GM23338 (cell line): Measurements from ENCODE around the gene SV2C.

Experiments
- CREB1 ChIP-seq: fragments of 250-450 bp; sonication (Bioruptor Pico); IDR thresholded peaks from 2 replicates; pipeline ENCODE4 v1.5.0; 2020; ENCODE audit warnings: low read depth, mild to moderate bottlenecking, moderate library complexity
- ETS1 ChIP-seq: IDR thresholded peaks from 2 replicates; pipeline ENCODE4 v1.6.1; 2016; ENCODE audit warnings: antibody characterized with exemption
- EZH2 ChIP-seq: fragments of 200-600 bp; sonication (generic); IDR thresholded peaks from one replicate; pipeline ENCODE4 v1.8.0; 2017; ENCODE audit warnings: antibody characterized with exemption, mild to moderate bottlenecking, low read depth; ENCODE audit not compliant: unreplicated experiment
- EZH2phosphoT487 ChIP-seq: fragments of 200-600 bp; sonication (generic); IDR thresholded peaks from one replicate; pipeline ENCODE4 v1.8.1; 2018; ENCODE audit warnings: antibody characterized with exemption; ENCODE audit not compliant: unreplicated experiment
- JUNB ChIP-seq: IDR thresholded peaks from one replicate; pipeline ENCODE4 v1.6.1; 2016; ENCODE audit warnings: antibody characterized with exemption; ENCODE audit not compliant: unreplicated experiment
- POLR2AphosphoS5 ChIP-seq: IDR thresholded peaks from 2 replicates; pipeline ENCODE4 v1.6.1; 2016; ENCODE audit warnings: antibody characterized with exemption, low read depth
- STAT1 ChIP-seq: IDR thresholded peaks from one replicate; pipeline ENCODE4 v1.6.1; 2016; ENCODE audit warnings: antibody characterized with exemption; ENCODE audit not compliant: unreplicated experiment
- ZNF331 ChIP-seq: fragments of 250-450 bp; sonication (Bioruptor Pico); IDR thresholded peaks from 2 replicates; pipeline ENCODE4 v1.5.0; 2020; ENCODE audit warnings: low read depth, mild to moderate bottlenecking, moderate library complexity
- TF ChIP-seq, protein P1 (sequence below), 2 experiments: fragments of 200-600 bp in 1 of 2; sonication (generic) in 1 of 2; conservative IDR thresholded peaks; 2 replicates each; pipeline versions ENCODE4 v1.5.1 to v1.6.1; 2016 to 2017; ENCODE audit warnings: antibody characterized with exemption in 2 of 2, low read depth in 2 of 2, mild to moderate bottlenecking in 2 of 2, moderate library complexity in 1 of 2
- TF ChIP-seq, protein P2 (sequence below): IDR thresholded peaks from one replicate; pipeline ENCODE4 v1.6.1; 2018; ENCODE audit warnings: antibody characterized with exemption; ENCODE audit not compliant: unreplicated experiment
- TF ChIP-seq, protein P3 (sequence below): fragments of 250-450 bp; sonication (Bioruptor Pico); IDR thresholded peaks from 2 replicates; pipeline ENCODE4 v1.5.0; 2020; ENCODE audit warnings: mild to moderate bottlenecking, moderate library complexity

- no peak for TF ChIP-seq EZH2phosphoT487
- TF ChIP-seq, protein P1, sequence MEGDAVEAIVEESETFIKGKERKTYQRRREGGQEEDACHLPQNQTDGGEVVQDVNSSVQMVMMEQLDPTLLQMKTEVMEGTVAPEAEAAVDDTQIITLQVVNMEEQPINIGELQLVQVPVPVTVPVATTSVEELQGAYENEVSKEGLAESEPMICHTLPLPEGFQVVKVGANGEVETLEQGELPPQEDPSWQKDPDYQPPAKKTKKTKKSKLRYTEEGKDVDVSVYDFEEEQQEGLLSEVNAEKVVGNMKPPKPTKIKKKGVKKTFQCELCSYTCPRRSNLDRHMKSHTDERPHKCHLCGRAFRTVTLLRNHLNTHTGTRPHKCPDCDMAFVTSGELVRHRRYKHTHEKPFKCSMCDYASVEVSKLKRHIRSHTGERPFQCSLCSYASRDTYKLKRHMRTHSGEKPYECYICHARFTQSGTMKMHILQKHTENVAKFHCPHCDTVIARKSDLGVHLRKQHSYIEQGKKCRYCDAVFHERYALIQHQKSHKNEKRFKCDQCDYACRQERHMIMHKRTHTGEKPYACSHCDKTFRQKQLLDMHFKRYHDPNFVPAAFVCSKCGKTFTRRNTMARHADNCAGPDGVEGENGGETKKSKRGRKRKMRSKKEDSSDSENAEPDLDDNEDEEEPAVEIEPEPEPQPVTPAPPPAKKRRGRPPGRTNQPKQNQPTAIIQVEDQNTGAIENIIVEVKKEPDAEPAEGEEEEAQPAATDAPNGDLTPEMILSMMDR (conservative IDR thresholded peaks at IDR 0.05; ENCODE audit: low read depth in 2 of 2), result no peak
- TF ChIP-seq EZH2, result no peak
- no peak for TF ChIP-seq POLR2AphosphoS5
- no peak for TF ChIP-seq CREB1
- no peak for TF ChIP-seq ZNF331 (CRISPR knock-in tag)
- TF ChIP-seq ETS1, result no peak
- TF ChIP-seq JUNB, result no peak
- no peak for TF ChIP-seq STAT1
- TF ChIP-seq, protein P2, sequence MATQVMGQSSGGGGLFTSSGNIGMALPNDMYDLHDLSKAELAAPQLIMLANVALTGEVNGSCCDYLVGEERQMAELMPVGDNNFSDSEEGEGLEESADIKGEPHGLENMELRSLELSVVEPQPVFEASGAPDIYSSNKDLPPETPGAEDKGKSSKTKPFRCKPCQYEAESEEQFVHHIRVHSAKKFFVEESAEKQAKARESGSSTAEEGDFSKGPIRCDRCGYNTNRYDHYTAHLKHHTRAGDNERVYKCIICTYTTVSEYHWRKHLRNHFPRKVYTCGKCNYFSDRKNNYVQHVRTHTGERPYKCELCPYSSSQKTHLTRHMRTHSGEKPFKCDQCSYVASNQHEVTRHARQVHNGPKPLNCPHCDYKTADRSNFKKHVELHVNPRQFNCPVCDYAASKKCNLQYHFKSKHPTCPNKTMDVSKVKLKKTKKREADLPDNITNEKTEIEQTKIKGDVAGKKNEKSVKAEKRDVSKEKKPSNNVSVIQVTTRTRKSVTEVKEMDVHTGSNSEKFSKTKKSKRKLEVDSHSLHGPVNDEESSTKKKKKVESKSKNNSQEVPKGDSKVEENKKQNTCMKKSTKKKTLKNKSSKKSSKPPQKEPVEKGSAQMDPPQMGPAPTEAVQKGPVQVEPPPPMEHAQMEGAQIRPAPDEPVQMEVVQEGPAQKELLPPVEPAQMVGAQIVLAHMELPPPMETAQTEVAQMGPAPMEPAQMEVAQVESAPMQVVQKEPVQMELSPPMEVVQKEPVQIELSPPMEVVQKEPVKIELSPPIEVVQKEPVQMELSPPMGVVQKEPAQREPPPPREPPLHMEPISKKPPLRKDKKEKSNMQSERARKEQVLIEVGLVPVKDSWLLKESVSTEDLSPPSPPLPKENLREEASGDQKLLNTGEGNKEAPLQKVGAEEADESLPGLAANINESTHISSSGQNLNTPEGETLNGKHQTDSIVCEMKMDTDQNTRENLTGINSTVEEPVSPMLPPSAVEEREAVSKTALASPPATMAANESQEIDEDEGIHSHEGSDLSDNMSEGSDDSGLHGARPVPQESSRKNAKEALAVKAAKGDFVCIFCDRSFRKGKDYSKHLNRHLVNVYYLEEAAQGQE, result no peak
- TF ChIP-seq, protein P3, sequence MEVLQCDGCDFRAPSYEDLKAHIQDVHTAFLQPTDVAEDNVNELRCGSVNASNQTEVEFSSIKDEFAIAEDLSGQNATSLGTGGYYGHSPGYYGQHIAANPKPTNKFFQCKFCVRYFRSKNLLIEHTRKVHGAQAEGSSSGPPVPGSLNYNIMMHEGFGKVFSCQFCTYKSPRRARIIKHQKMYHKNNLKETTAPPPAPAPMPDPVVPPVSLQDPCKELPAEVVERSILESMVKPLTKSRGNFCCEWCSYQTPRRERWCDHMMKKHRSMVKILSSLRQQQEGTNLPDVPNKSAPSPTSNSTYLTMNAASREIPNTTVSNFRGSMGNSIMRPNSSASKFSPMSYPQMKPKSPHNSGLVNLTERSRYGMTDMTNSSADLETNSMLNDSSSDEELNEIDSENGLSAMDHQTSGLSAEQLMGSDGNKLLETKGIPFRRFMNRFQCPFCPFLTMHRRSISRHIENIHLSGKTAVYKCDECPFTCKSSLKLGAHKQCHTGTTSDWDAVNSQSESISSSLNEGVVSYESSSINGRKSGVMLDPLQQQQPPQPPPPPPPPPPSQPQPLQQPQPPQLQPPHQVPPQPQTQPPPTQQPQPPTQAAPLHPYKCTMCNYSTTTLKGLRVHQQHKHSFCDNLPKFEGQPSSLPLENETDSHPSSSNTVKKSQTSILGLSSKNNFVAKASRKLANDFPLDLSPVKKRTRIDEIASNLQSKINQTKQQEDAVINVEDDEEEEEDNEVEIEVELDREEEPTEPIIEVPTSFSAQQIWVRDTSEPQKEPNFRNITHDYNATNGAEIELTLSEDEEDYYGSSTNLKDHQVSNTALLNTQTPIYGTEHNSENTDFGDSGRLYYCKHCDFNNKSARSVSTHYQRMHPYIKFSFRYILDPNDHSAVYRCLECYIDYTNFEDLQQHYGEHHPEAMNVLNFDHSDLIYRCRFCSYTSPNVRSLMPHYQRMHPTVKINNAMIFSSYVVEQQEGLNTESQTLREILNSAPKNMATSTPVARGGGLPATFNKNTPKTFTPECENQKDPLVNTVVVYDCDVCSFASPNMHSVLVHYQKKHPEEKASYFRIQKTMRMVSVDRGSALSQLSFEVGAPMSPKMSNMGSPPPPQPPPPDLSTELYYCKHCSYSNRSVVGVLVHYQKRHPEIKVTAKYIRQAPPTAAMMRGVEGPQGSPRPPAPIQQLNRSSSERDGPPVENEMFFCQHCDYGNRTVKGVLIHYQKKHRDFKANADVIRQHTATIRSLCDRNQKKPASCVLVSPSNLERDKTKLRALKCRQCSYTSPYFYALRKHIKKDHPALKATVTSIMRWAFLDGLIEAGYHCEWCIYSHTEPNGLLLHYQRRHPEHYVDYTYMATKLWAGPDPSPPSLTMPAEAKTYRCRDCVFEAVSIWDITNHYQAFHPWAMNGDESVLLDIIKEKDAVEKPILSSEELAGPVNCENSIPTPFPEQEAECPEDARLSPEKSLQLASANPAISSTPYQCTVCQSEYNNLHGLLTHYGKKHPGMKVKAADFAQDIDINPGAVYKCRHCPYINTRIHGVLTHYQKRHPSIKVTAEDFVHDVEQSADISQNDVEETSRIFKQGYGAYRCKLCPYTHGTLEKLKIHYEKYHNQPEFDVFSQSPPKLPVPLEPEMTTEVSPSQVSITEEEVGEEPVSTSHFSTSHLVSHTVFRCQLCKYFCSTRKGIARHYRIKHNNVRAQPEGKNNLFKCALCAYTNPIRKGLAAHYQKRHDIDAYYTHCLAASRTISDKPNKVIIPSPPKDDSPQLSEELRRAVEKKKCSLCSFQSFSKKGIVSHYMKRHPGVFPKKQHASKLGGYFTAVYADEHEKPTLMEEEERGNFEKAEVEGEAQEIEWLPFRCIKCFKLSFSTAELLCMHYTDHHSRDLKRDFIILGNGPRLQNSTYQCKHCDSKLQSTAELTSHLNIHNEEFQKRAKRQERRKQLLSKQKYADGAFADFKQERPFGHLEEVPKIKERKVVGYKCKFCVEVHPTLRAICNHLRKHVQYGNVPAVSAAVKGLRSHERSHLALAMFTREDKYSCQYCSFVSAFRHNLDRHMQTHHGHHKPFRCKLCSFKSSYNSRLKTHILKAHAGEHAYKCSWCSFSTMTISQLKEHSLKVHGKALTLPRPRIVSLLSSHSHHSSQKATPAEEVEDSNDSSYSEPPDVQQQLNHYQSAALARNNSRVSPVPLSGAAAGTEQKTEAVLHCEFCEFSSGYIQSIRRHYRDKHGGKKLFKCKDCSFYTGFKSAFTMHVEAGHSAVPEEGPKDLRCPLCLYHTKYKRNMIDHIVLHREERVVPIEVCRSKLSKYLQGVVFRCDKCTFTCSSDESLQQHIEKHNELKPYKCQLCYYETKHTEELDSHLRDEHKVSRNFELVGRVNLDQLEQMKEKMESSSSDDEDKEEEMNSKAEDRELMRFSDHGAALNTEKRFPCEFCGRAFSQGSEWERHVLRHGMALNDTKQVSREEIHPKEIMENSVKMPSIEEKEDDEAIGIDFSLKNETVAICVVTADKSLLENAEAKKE (CRISPR knock-in tag), result no peak
Observed at GRCh38 chr5:76202182-76202581, 119.0 kb downstream of the SV2C start.
